Vagina (tissue), 2 donors: ENCODE results near the gene ADAP1. TPM values are rescaled to one million over a fixed set of nuclear protein-coding genes. Genes with fewer than 3 reads are reported as not detected.

Experiments used
- DNase-seq, 2 donors: peaks; one replicate each; pipeline ENCODE4 v3.0.0-alpha.2; 2017; ENCODE audit errors: extremely low spot score in 2 of 2
- H3K27ac ChIP-seq: fragments of 200-600 bp; sonication (generic); one replicate; pipeline ENCODE4 v1.5.1; 2019
- H3K27me3 ChIP-seq: fragments of 200-600 bp; sonication (generic); one replicate; pipeline ENCODE4 v1.5.1; 2019
- H3K36me3 ChIP-seq, 2 donors: fragments of 200-600 bp; sonication (generic); one replicate each; pipeline ENCODE4 v1.5.1; 2017 to 2019
- H3K4me1 ChIP-seq: fragments of 200-600 bp; sonication (generic); one replicate; pipeline ENCODE4 v1.5.1; 2019
- H3K4me3 ChIP-seq, 2 donors: fragments of 200-600 bp; sonication (generic); 1 replicate in 1 of 2; 2 replicates in 1 of 2; pipeline ENCODE4 v1.5.1; 2016 to 2019
- H3K9me3 ChIP-seq: fragments of 200-600 bp; sonication (generic); one replicate; pipeline ENCODE4 v1.5.1; 2019
- POLR2A ChIP-seq, 2 donors: fragments of 450-650 bp; IDR thresholded peaks; one replicate each; pipeline ENCODE4 v1.6.1; 2017; ENCODE audit warnings: antibody characterized with exemption in 2 of 2, mild to moderate bottlenecking in 2 of 2, moderate library complexity in 2 of 2
- POLR2AphosphoS5 ChIP-seq, 2 donors: sonication (generic); formaldehyde crosslinking; IDR thresholded peaks; one replicate each; pipeline ENCODE4 v1.9.0; 2017; ENCODE audit warnings: antibody characterized with exemption in 2 of 2, mild to moderate bottlenecking in 2 of 2, low read depth in 1 of 2; ENCODE audit not compliant: insufficient read depth in 1 of 2
- intact Hi-C: fragments of 100-400 bp; cut with DNase I; formaldehyde crosslinking; loops from one replicate; pipeline ENCODE4 v1.15.1; 2023
- total RNA-seq: library from RNA; depleted of rRNA; stranded (reverse); fragments of >200 nt; gene quantifications from one replicate; pipeline ENCODE4 v1.2.3, GENCODE V29; 2016
- TF ChIP-seq, protein P1 (sequence below), 3 experiments: fragments of 450-650 bp in 2 of 3; fragments of 200-600 bp in 1 of 3; sonication (generic) in 1 of 3; IDR thresholded peaks; one replicate each; pipeline ENCODE4 v1.5.1; 2017 to 2019; ENCODE audit warnings: antibody characterized with exemption in 3 of 3, mild to moderate bottlenecking in 2 of 3, moderate library complexity in 2 of 3

Gene ADAP1
- total RNA-seq, 1 donor from 2014 or later: 4.2 TPM

DNA sequence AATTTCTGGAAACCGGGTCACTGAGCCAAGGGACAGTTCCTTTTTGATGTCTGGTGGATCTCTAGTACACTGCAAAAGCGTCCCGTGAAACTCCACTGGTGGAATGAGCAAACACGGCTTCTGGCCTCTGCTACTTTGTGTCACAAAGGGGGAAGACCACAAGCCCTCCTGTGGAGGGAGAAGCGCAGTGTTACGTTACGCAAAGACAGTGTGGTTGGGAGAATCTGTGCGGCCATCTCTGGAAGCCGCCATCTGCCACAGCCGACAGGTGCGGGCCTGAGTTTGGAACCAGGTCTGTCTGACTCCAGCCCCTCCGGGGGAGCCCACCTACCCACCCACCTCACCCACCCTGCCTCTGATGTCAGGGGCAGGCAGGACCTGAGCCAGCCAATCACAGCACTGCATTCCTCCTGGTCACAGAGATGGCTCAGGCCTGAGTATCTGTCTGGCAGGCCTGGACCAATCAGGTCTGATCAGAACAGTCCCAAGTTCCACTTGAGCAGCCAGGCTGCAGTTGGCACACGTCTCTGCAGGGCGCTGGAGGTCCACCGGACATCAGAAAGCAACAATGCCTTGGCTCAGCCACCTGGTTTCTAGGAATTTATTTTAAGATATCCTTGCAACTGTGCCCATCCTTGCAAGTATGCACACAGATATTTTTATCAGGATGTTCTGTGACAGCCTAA, 25.5 kb upstream of the ADAP1 start:
- Histone ChIP-seq H3K36me3 (no peaks in the 10 kb centered on the region), H3K27ac (no peak overlapping the region), H3K4me1 (peaks cover 24% of the 10 kb centered on the region), H3K9me3 (no peaks in the 10 kb centered on the region), H3K4me3 (no peak overlapping the region), H3K27me3 (no peaks in the 10 kb centered on the region)
- no peak for DNase-seq
- TF ChIP-seq POLR2AphosphoS5 (IDR thresholded peaks at IDR 0.05; ENCODE audit: insufficient read depth in 1 of 2, low read depth in 1 of 2) (no peak), POLR2A (IDR thresholded peaks at IDR 0.05) (no peak)
- TF ChIP-seq, protein P1, sequence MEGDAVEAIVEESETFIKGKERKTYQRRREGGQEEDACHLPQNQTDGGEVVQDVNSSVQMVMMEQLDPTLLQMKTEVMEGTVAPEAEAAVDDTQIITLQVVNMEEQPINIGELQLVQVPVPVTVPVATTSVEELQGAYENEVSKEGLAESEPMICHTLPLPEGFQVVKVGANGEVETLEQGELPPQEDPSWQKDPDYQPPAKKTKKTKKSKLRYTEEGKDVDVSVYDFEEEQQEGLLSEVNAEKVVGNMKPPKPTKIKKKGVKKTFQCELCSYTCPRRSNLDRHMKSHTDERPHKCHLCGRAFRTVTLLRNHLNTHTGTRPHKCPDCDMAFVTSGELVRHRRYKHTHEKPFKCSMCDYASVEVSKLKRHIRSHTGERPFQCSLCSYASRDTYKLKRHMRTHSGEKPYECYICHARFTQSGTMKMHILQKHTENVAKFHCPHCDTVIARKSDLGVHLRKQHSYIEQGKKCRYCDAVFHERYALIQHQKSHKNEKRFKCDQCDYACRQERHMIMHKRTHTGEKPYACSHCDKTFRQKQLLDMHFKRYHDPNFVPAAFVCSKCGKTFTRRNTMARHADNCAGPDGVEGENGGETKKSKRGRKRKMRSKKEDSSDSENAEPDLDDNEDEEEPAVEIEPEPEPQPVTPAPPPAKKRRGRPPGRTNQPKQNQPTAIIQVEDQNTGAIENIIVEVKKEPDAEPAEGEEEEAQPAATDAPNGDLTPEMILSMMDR (IDR thresholded peaks at IDR 0.05): no peak
- intact Hi-C loops: no loop called here

DNA sequence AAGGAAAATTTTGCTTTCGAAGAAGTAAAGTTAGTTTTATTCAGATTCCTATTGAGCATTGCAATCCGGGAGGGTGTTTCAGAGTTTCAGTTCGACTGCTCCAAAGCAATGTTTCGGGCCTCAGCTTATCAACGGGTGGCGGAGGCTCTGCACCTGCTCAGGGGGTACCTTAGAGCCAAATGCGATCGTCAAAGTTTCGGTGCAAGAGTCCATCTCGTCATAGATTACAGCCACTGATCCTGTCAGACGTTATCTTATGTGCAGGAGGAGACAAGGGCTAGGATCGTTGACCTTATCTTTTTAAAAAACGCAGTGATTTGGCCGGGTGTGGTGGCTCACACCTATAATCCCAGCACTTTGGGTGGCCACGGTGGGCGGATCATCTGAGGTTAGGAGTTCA, 24.7 kb upstream of the ADAP1 start:
- no peaks in the 10 kb centered on the region for H3K36me3 ChIP-seq
- TF ChIP-seq POLR2A (IDR thresholded peaks at IDR 0.05): no peak
- H3K4me3 ChIP-seq: no peak overlapping the region
- H3K9me3 ChIP-seq: no peaks in the 10 kb centered on the region
- DNase-seq: no peak
- H3K4me1 ChIP-seq: peaks cover 31% of the 10 kb centered on the region
- H3K27ac ChIP-seq: no peak overlapping the region
- H3K27me3 ChIP-seq: no peaks in the 10 kb centered on the region
- intact Hi-C loops: no loop called here

DNA sequence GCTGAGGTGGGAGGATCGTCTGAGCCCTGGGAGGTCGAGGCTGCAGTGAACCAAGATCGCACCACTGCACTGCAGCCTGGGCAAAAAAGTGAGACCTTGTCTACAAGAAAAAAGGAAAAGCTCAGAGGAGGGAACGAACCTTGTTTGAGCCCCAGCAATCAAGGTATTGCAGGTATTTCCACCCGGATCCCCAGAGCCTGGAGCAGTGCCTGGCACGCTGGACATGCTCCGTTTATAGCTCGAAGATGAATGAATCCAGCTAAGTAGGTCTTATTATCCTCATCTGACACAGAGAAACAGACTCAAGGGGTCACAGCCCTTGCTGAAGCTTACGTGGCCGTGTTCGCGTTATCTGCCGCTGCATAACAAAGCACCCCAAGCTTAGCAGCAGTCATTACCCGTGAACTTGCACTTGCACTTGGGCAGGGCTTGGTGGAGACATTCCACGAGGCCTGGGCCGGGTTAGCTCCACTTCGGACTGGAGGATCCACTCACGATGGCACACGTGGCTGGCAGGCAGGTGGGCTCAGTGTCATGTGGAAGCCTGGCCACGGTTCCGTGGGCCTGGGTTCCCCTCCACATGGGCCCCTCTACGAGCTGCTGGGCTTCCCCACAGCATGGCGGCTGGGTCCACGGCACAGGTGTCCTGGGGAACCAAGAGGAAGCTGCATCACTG, 24.1 kb upstream of the ADAP1 start:
- intact Hi-C loops: no loop called here
- no peak for DNase-seq
- no peak overlapping the region for H3K27ac ChIP-seq
- H3K4me1 ChIP-seq: peaks cover 36% of the 10 kb centered on the region
- H3K9me3 ChIP-seq: no peaks in the 10 kb centered on the region
- H3K27me3 ChIP-seq: no peaks in the 10 kb centered on the region
- no peaks in the 10 kb centered on the region for H3K36me3 ChIP-seq
- TF ChIP-seq POLR2AphosphoS5 (IDR thresholded peaks at IDR 0.05; ENCODE audit: insufficient read depth in 1 of 2, low read depth in 1 of 2): no peak
- no peak overlapping the region for H3K4me3 ChIP-seq

- peaks cover 0 to under 1% of the 10 kb centered on the region in 2 donors for H3K36me3 ChIP-seq
- no peaks in the 10 kb centered on the region for H3K27me3 ChIP-seq
- intact Hi-C loops: no loop called here
- no peak overlapping the region for H3K27ac ChIP-seq
- no peak overlapping the region for H3K4me3 ChIP-seq
- H3K9me3 ChIP-seq: no peaks in the 10 kb centered on the region
- TF ChIP-seq POLR2AphosphoS5 (IDR thresholded peaks at IDR 0.05; ENCODE audit: insufficient read depth in 1 of 2, low read depth in 1 of 2) (no peak), POLR2A (IDR thresholded peaks at IDR 0.05) (no peak)
- TF ChIP-seq, protein P1 (IDR thresholded peaks at IDR 0.05): no peak
- DNase-seq: no peak
- peaks cover 36% of the 10 kb centered on the region for H3K4me1 ChIP-seq
Observed at GRCh38 chr7:978049-978346, 23.5 kb upstream of the ADAP1 start.

GRCh38 chr7:977326-978048, 23.0 kb upstream of the ADAP1 start:
- no peak overlapping the region for H3K4me3 ChIP-seq
- H3K27ac ChIP-seq: no peak overlapping the region
- peaks cover 33% of the 10 kb centered on the region for H3K4me1 ChIP-seq
- TF ChIP-seq POLR2AphosphoS5 (IDR thresholded peaks at IDR 0.05; ENCODE audit: insufficient read depth in 1 of 2, low read depth in 1 of 2) (no peak), POLR2A (IDR thresholded peaks at IDR 0.05) (no peak)
- TF ChIP-seq, protein P1 (IDR thresholded peaks at IDR 0.05): no peak
- intact Hi-C loops: no loop called here
- no peaks in the 10 kb centered on the region for H3K9me3 ChIP-seq
- H3K27me3 ChIP-seq: no peaks in the 10 kb centered on the region
- DNase-seq: no peak
- peaks cover 0 to 6% of the 10 kb centered on the region in 2 donors for H3K36me3 ChIP-seq

DNA sequence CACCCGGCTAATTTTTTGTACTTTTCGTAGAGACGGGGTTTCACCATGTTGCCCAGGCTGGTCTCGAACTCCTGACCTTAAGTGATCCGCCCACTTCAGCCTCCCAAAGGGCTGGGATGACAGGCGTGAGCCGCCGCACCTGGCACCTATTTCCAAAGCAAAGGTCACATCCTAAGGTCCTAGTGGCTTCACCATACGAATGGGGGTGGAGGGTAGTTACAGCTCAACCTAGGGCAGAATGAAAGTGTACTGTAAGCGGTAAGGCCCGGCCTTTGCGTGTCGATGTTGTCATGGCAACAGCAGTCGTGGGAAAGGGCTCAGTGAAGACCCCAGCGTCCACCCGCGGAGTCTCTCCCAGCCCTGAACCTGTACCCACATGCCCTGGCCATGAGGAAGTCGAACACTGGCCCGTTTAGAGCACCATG, 22.4 kb upstream of the ADAP1 start:
- intact Hi-C loops: no loop called here
- no peak overlapping the region for H3K27ac ChIP-seq
- H3K36me3 ChIP-seq: peaks cover 0 to 12% of the 10 kb centered on the region in 2 donors
- DNase-seq: no peak
- no peaks in the 10 kb centered on the region for H3K27me3 ChIP-seq
- peaks cover 32% of the 10 kb centered on the region for H3K4me1 ChIP-seq
- no peaks in the 10 kb centered on the region for H3K9me3 ChIP-seq
- H3K4me3 ChIP-seq: no peak overlapping the region
- TF ChIP-seq POLR2AphosphoS5 (IDR thresholded peaks at IDR 0.05; ENCODE audit: insufficient read depth in 1 of 2, low read depth in 1 of 2): no peak
- TF ChIP-seq, protein P1 (IDR thresholded peaks at IDR 0.05): no peak
- TF ChIP-seq POLR2A (IDR thresholded peaks at IDR 0.05): no peak
